GM12878 (cell line): ENCODE measurements around the gene MBD6. TPM values are rescaled to one million over a fixed set of nuclear protein-coding genes. Genes with fewer than 3 reads are reported as not detected.

Experiments used
- ATAC-seq: fragments of 200-7000 bp; cut with Tn5 transposase; 3 replicates; pipeline ENCODE4 v1.9.1; 2020; ENCODE audit warnings: mild to moderate bottlenecking, moderate library complexity
- BruUV-seq: library from RNA; stranded (reverse); fragments of 400-500 nt; replicated peaks from 2 replicates; lab custom pipeline; 2021; lab: Mats Ljungman, UMichigan
- CTCF ChIA-PET: fragments of 300-600 bp; sonication (Branson Sonifier 250); formaldehyde crosslinking; extraction: SDS; loops from one replicate; lab custom pipeline; 2021; ENCODE audit warnings: inconsistent platforms; lab: Yijun Ruan, JAX
- POLR2A ChIA-PET: fragments of 350-600 bp; formaldehyde crosslinking; extraction: SDS; loops from one replicate; lab custom pipeline; 2021; ENCODE audit warnings: inconsistent platforms; lab: Charles Lee
- RAD21 ChIA-PET: fragments of 300-600 bp; sonication (Branson Sonifier 250); formaldehyde crosslinking; loops from one replicate; lab custom pipeline; 2023; ENCODE audit warnings: antibody characterized with exemption; ENCODE audit not compliant: unreplicated experiment; lab: Charles Lee
- SMC1A ChIA-PET: fragments of 300-600 bp; sonication (Branson Sonifier 250); formaldehyde crosslinking; loops from one replicate; lab custom pipeline; 2023; ENCODE audit not compliant: unreplicated experiment, uncharacterized antibody; lab: Charles Lee
- DNase-seq: peaks from one replicate; pipeline ENCODE4 v3.0.0-alpha.2; 2011; ENCODE audit warnings: low read depth, low spot score
- FAIRE-seq: peaks from 3 replicates; lab custom pipeline; 2011; peaks lifted over from hg19 to GRCh38; lab: Jason Lieb, UNC
- H2AFZ ChIP-seq: 2 replicates; pipeline ENCODE4 v1.6.0; 2011; ENCODE audit warnings: low read depth, low read length, control low read depth; ENCODE audit not compliant: control insufficient read depth
- H3K27ac ChIP-seq: 2 replicates; pipeline ENCODE4 v1.5.1; 2011; ENCODE audit warnings: control low read depth; ENCODE audit not compliant: control insufficient read depth, insufficient read depth
- H3K27me3 ChIP-seq, 2 experiments: replicated peaks in 1 of 2; 2 replicates each; pipeline versions ENCODE4 v1.6.0 to v1.6.1; 2011; ENCODE audit warnings: low read length in 1 of 2; ENCODE audit not compliant: control insufficient read depth in 2 of 2, insufficient read depth in 2 of 2
- H3K36me3 ChIP-seq, 2 experiments: 2 replicates each; pipeline ENCODE4 v1.5.1; 2011; ENCODE audit warnings: low read length in 1 of 2; ENCODE audit not compliant: control insufficient read depth in 2 of 2, insufficient read depth in 2 of 2
- H3K4me1 ChIP-seq: 2 replicates; pipeline ENCODE4 v1.6.1; 2011; ENCODE audit warnings: mild to moderate bottlenecking, low read length, moderate library complexity, mixed read lengths; ENCODE audit not compliant: control insufficient read depth, insufficient read depth
- H3K4me2 ChIP-seq: 2 replicates; pipeline ENCODE4 v1.6.0; 2011; ENCODE audit warnings: control low read depth; ENCODE audit not compliant: control insufficient read depth, insufficient read depth
- H3K4me3 ChIP-seq: fragments of 200-600 bp; sonication (generic); 2 replicates; pipeline ENCODE4 v1.5.1; 2016
- H3K79me2 ChIP-seq: 2 replicates; pipeline ENCODE4 v1.6.0; 2011; ENCODE audit warnings: low read length; ENCODE audit not compliant: control insufficient read depth, insufficient read depth
- H3K9ac ChIP-seq: 2 replicates; pipeline ENCODE4 v1.8.0; 2011; ENCODE audit warnings: low read length, control low read depth, mixed read lengths; ENCODE audit not compliant: control insufficient read depth, insufficient read depth
- H3K9me3 ChIP-seq: replicated peaks from 3 replicates; pipeline ENCODE4 v1.5.1; 2011; ENCODE audit warnings: mild to moderate bottlenecking, low read length; ENCODE audit not compliant: control insufficient read depth, insufficient read depth
- H4K20me1 ChIP-seq: 2 replicates; pipeline ENCODE4 v1.6.0; 2011; ENCODE audit not compliant: control insufficient read depth, insufficient read depth
- BCL3 ChIP-seq: IDR thresholded peaks from 2 replicates; pipeline ENCODE4 v1.6.1; 2011; ENCODE audit warnings: borderline replicate concordance, low read depth, mild to moderate bottlenecking, moderate library complexity, low read length; ENCODE audit not compliant: insufficient read depth, poor library complexity, severe bottlenecking
- GABPA ChIP-seq: IDR thresholded peaks from 2 replicates; pipeline ENCODE4 v1.6.1; 2014; ENCODE audit warnings: antibody characterized with exemption, low read depth, mild to moderate bottlenecking, inconsistent platforms
- IRF4 ChIP-seq: IDR thresholded peaks from 2 replicates; pipeline ENCODE4 v1.6.1; 2011; ENCODE audit warnings: low read depth, low read length
- JUND ChIP-seq: IDR thresholded peaks from 2 replicates; pipeline ENCODE4 v1.6.1; 2012; ENCODE audit warnings: low read depth, mild to moderate bottlenecking, low read length, improper control_type of control experiment, moderate library complexity
- LARP7 ChIP-seq: fragments of 450-650 bp; IDR thresholded peaks from 2 replicates; pipeline ENCODE4 v1.6.1; 2017; ENCODE audit warnings: mild to moderate bottlenecking
- MEF2B ChIP-seq: fragments of 450-650 bp; IDR thresholded peaks from 2 replicates; pipeline ENCODE4 v1.6.1; 2018; ENCODE audit warnings: mild to moderate bottlenecking, moderate library complexity; ENCODE audit not compliant: partially characterized antibody, poor library complexity, severe bottlenecking
- MLLT1 ChIP-seq: fragments of 450-650 bp; IDR thresholded peaks from 2 replicates; pipeline ENCODE4 v1.6.1; 2016; ENCODE audit warnings: mild to moderate bottlenecking
- NFYA ChIP-seq: IDR thresholded peaks from 2 replicates; pipeline ENCODE4 v1.6.1; 2011; ENCODE audit warnings: low read depth, mild to moderate bottlenecking, low read length, improper control_type of control experiment, borderline replicate concordance
- NR2F1 ChIP-seq: fragments of 450-650 bp; conservative IDR thresholded peaks from 2 replicates; pipeline ENCODE4 v1.6.1; 2017; ENCODE audit warnings: mild to moderate bottlenecking
- PML ChIP-seq: IDR thresholded peaks from 2 replicates; pipeline ENCODE4 v1.6.1; 2012; ENCODE audit warnings: low read length, inconsistent platforms
- USF2 ChIP-seq: IDR thresholded peaks from 2 replicates; pipeline ENCODE4 v1.6.1; 2011; ENCODE audit warnings: low read depth, low read length, improper control_type of control experiment, borderline replicate concordance
- WRNIP1 ChIP-seq: IDR thresholded peaks from 2 replicates; pipeline ENCODE4 v1.6.1; 2011; ENCODE audit warnings: low read depth, low read length, improper control_type of control experiment, borderline replicate concordance
- ZNF592 ChIP-seq: fragments of 450-650 bp; IDR thresholded peaks from 2 replicates; pipeline ENCODE4 v1.6.1; 2017; ENCODE audit warnings: mild to moderate bottlenecking, moderate library complexity
- WGBS: methylation state at CpG from one replicate; pipeline ENCODE4 v1.1.6; 2016; ENCODE audit warnings: low lambda C conversion rate; ENCODE audit not compliant: insufficient replicate concordance, insufficient coverage; ENCODE audit errors: missing lambda C conversion rate; 5-methylcytosine and 5-hydroxymethylcytosine counted together
- in situ Hi-C: fragments of 300-500 bp; cut with MboI; formaldehyde crosslinking; loops from 9 replicates; pipeline ENCODE4 v1.14.3; 2018; ENCODE audit warnings: mixed read lengths
- intact Hi-C: fragments of 100-400 bp; cut with micrococcal nuclease; formaldehyde crosslinking; loops from one replicate; pipeline ENCODE4 v1.14.2; 2022; ENCODE audit not compliant: unreplicated experiment
- polyA plus RNA-seq, 11 experiments: library from polyadenylated mRNA; depleted of rRNA in 4 of 11; unstranded in 6 of 11; stranded (reverse) in 5 of 11; fragments of >200 nt; fragmentation: Nextera tagmentation in 4 of 11; fragmentation: Illumina TruSeq in 1 of 11; extraction: Ambion mirVana in 4 of 11; extraction: Trizol in 1 of 11; gene quantifications; 1 replicate in 1 of 11; 2 replicates in 10 of 11; pipeline versions ENCODE4 v1.2.1 to v1.2.3, GENCODE V29; 2011 to 2016; ENCODE audit warnings: inconsistent platforms in 2 of 11, missing spikeins in 2 of 11, low read depth in 1 of 11
- total RNA-seq, 4 experiments: library from RNA; depleted of rRNA in 3 of 4; stranded (reverse); fragments of >200 nt in 3 of 4; fragmentation: Illumina TruSeq in 1 of 4; extraction: Trizol in 1 of 4; gene quantifications; 2 replicates each; pipeline versions ENCODE4 v1.2.1 to v1.2.3, GENCODE V29; 2013 to 2021

The MBD6 gene
- total and polyA plus RNA-seq, 10 of the 15 experiments (the other 5 are each of a cell fraction or from before 2014, with no cell fraction given), result 1.5 to 52.7 (median 6.8) TPM

- no peak for TF ChIP-seq JUND
- 0 out of 2 replicates have a peak, but pooled peaks have one; percentile 25 for TF ChIP-seq LARP7
- peak; percentile 78 for TF ChIP-seq MLLT1
- no peak for TF ChIP-seq USF2
- TF ChIP-seq NR2F1, result no peak
- no peak for TF ChIP-seq PML
- TF ChIP-seq WRNIP1, result no peak
- TF ChIP-seq NFYA, result no peak
- peak; percentile 18 for TF ChIP-seq BCL3
- no peak for TF ChIP-seq ZNF592
- TF ChIP-seq MEF2B, result peak; percentile 81
- no peak for TF ChIP-seq GABPA
- no peak for TF ChIP-seq IRF4
- ChIA-PET POLR2A (interaction anchor here (0.5 to 2.2 kb wide), 8 partner anchors 22 to 834 kb away, joined by 3 to 11 read pairs (median 4); partner anchors contain the start of genes DCTN2 and MARS1), CTCF (interaction anchor here (0.6 to 2.6 kb wide), 13 partner anchors 8 to 767 kb away, joined by 3 to 16 read pairs (median 4); partner anchors contain the start of genes B4GALNT1 and GLI1), SMC1A (interaction anchor here (0.6 to 1.9 kb wide), 7 partner anchors 9 to 111 kb away, joined by 3 to 9 read pairs (median 3); partner anchors contain the start of gene INHBE), RAD21 (interaction anchor here (0.5 to 2.1 kb wide), 11 partner anchors 9 to 280 kb away, joined by 3 to 11 read pairs (median 3); partner anchors contain the start of genes DCTN2 and GLI1)
- no peaks in the 10 kb centered on the region for H4K20me1 ChIP-seq
- DNase-seq (no peak), FAIRE-seq (peak; percentile 81), ATAC-seq (no peak)
- peak overlapping the region; percentile 99 for H3K4me3 ChIP-seq
- in situ Hi-C loops (no loop called here), intact Hi-C loops (loop anchor here (2.0 to 5.0 kb wide), 3 partner anchors 23 to 62 kb away; partner anchors contain the start of genes ARHGAP9 and DCTN2)
- H3K36me3 ChIP-seq, result peaks cover 13 to 17% of the 10 kb centered on the region in 2 experiments
- H3K4me1 ChIP-seq, result peaks cover 29% of the 10 kb centered on the region
- no TSS peak for BruUV-seq
- H3K4me2 ChIP-seq, result peak overlapping the region; percentile 96
- H3K9ac ChIP-seq, result peak overlapping the region; percentile 86
- no peaks in the 10 kb centered on the region for H3K27me3 ChIP-seq
- H2AFZ ChIP-seq, result no peak overlapping the region
- H3K27ac ChIP-seq, result peak overlapping the region; percentile 87
- H3K79me2 ChIP-seq, result peaks cover 36% of the 10 kb centered on the region
- 50% methylated on average over 14 of the region's 14 CpGs for WGBS
- no peaks in the 10 kb centered on the region for H3K9me3 ChIP-seq
Measured at GRCh38 chr12:57523706-57524614, 1.3 kb downstream of the MBD6 start.
